GM21723 (cell line): ENCODE results near the gene SPOCK2.

ENCODE experiments used
- ATAC-seq: cut with Tn5 transposase; IDR thresholded peaks from one replicate; pipeline ENCODE4 v1.9.1; 2021; ENCODE audit warnings: mild to moderate bottlenecking, moderate library complexity; ENCODE audit not compliant: unreplicated experiment

The SPOCK2 gene

GRCh38 chr10:72073708-72074573 is 14.4 kb downstream of the SPOCK2 start:
- no peak for ATAC-seq

- no peak for ATAC-seq
Observed at GRCh38 chr10:72072639-72073038, 15.7 kb downstream of the SPOCK2 start.

GRCh38 chr10:72072046-72072445 is 16.3 kb downstream of the SPOCK2 start:
- ATAC-seq = no peak

- ATAC-seq = no peak
Observed at GRCh38 chr10:72069751-72070526, 18.4 kb downstream of the SPOCK2 start.

- no peak for ATAC-seq
Observed at GRCh38 chr10:72068901-72069446, 19.4 kb downstream of the SPOCK2 start.

GRCh38 chr10:72068126-72068765 is 20.1 kb downstream of the SPOCK2 start:
- ATAC-seq = no peak

GRCh38 chr10:72067463-72068125 is 20.8 kb downstream of the SPOCK2 start:
- no peak for ATAC-seq

GRCh38 chr10:72066318-72067284 is 21.8 kb downstream of the SPOCK2 start:
- ATAC-seq = no peak

- no peak for ATAC-seq
Observed at GRCh38 chr10:72065439-72066025, 22.8 kb downstream of the SPOCK2 start.

GRCh38 chr10:72063703-72064391 is 24.5 kb downstream of the SPOCK2 start:
- no peak for ATAC-seq

GRCh38 chr10:72062832-72063702 is 25.3 kb downstream of the SPOCK2 start:
- ATAC-seq = no peak

- ATAC-seq = no peak
Observed at GRCh38 chr10:72062382-72062781, 26.0 kb downstream of the SPOCK2 start.

GRCh38 chr10:72061930-72062329 is 26.4 kb downstream of the SPOCK2 start:
- ATAC-seq = no peak

- ATAC-seq = no peak
Observed at GRCh38 chr10:72061491-72061890, 26.9 kb downstream of the SPOCK2 start.

GRCh38 chr10:72059843-72060822 is 28.2 kb downstream of the SPOCK2 start:
- ATAC-seq = no peak
